ENCODE data around the gene DDX27.

Gene DDX27

GRCh38 chr20:49278818-49279676 is 59.8 kb downstream of the DDX27 start:
- DNase-seq, result peak; percentile 53

GRCh38 chr20:49279677-49280462 is 60.7 kb downstream of the DDX27 start:
- no peak for DNase-seq

- peak; percentile 24 for DNase-seq
These were observed 61.3 kb downstream of the DDX27 start for GRCh38 chr20:49280463-49281058.

GRCh38 chr20:49281059-49281912 is 62.1 kb downstream of the DDX27 start:
- peak; percentile 34 for DNase-seq

GRCh38 chr20:49281913-49282467 is 62.8 kb downstream of the DDX27 start:
- DNase-seq, result no peak

- DNase-seq, result peak; percentile 26
These were observed 63.5 kb downstream of the DDX27 start for GRCh38 chr20:49282584-49283171.

- no peak for DNase-seq
These were observed 64.0 kb downstream of the DDX27 start for GRCh38 chr20:49283176-49283702.

GRCh38 chr20:49283703-49284625 is 64.7 kb downstream of the DDX27 start:
- no peak for DNase-seq

GRCh38 chr20:49284818-49285217 is 65.6 kb downstream of the DDX27 start:
- no peak for DNase-seq

- DNase-seq, result no peak
These were observed 66.0 kb downstream of the DDX27 start for GRCh38 chr20:49285233-49285668.

GRCh38 chr20:49285813-49286494 is 66.7 kb downstream of the DDX27 start:
- DNase-seq, result no peak

GRCh38 chr20:49286689-49287551 is 67.7 kb downstream of the DDX27 start:
- no peak for DNase-seq

- no peak for DNase-seq
These were observed 68.5 kb downstream of the DDX27 start for GRCh38 chr20:49287555-49288249.

- DNase-seq, result no peak
These were observed 69.1 kb downstream of the DDX27 start for GRCh38 chr20:49288250-49288751.

- no peak for DNase-seq
These were observed 69.8 kb downstream of the DDX27 start for GRCh38 chr20:49288784-49289696.

GRCh38 chr20:49290608-49291191 is 71.5 kb downstream of the DDX27 start:
- DNase-seq, result no peak

Data from activated CD4-positive, alpha-beta T cell treated with anti-CD3 and anti-CD28 coated beads for 48 hours (primary cell).